Measurements from ENCODE around the gene SIRPB1. TPM values are rescaled to one million over a fixed set of nuclear protein-coding genes. Genes with fewer than 3 reads are reported as not detected.
A peak's percentile ranks its signal among the peaks of the same experiment; 100 is the strongest.

SIRPB1 gene
- total RNA-seq, 1 experiment from 2014 or later, result 2.4 TPM

GRCh38 chr20:1637226-1637625 is 17.4 kb upstream of the SIRPB1 start:
- H3K27me3 Mint-ChIP-seq (ENCODE audit: insufficient read depth, unreplicated experiment), result no peaks in the 10 kb centered on the region
- intact Hi-C loops (cut with micrococcal nuclease), result no loop called here
- peaks cover 8% of the 10 kb centered on the region for H3K9me3 Mint-ChIP-seq (ENCODE audit: unreplicated experiment)
- no peak for DNase-seq (ENCODE audit: unreplicated experiment)
- BruUV-seq (replicated peaks), result no TSS peak
- no peak overlapping the region for H3K27ac Mint-ChIP-seq (ENCODE audit: low read depth, unreplicated experiment)
- TF ChIP-seq, protein P1, sequence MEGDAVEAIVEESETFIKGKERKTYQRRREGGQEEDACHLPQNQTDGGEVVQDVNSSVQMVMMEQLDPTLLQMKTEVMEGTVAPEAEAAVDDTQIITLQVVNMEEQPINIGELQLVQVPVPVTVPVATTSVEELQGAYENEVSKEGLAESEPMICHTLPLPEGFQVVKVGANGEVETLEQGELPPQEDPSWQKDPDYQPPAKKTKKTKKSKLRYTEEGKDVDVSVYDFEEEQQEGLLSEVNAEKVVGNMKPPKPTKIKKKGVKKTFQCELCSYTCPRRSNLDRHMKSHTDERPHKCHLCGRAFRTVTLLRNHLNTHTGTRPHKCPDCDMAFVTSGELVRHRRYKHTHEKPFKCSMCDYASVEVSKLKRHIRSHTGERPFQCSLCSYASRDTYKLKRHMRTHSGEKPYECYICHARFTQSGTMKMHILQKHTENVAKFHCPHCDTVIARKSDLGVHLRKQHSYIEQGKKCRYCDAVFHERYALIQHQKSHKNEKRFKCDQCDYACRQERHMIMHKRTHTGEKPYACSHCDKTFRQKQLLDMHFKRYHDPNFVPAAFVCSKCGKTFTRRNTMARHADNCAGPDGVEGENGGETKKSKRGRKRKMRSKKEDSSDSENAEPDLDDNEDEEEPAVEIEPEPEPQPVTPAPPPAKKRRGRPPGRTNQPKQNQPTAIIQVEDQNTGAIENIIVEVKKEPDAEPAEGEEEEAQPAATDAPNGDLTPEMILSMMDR (IDR thresholded peaks at IDR 0.05; ENCODE audit: unreplicated experiment), result no peak
- POLR2A ChIA-PET, result interaction anchor here (0.6 kb wide), 1 partner anchor 515 kb away, joined by 3 read pairs; no protein-coding TSS in a partner anchor
- peaks cover 5% of the 10 kb centered on the region for H3K36me3 Mint-ChIP-seq (ENCODE audit: insufficient read depth, unreplicated experiment)
- CTCF ChIA-PET, result no interaction called here
- no peaks in the 10 kb centered on the region for H3K4me1 Mint-ChIP-seq (ENCODE audit: insufficient read depth, unreplicated experiment)
- H3K4me3 Mint-ChIP-seq (ENCODE audit: unreplicated experiment), result no peak overlapping the region

DNA sequence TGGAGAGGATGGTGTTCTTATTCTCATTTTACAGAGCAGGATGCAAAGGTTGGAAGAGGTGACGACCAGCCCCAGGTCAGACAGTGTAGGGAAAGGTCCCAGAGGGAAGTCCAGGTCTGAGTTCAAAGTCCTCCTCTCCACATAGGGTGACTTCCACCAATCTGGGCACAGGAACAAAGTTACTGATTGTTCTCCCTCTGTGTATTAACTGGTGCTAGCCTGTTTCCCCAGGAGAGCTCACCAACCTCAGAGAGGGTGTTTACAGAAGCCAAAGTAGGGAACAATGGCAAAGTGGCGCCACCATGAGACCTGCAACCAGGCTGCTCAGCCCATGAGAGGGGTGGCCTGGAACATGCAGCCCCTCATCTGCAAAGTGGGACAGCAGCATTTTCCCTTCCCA is 16.8 kb upstream of the SIRPB1 start:
- Mint-ChIP-seq H3K27me3 (ENCODE audit: insufficient read depth, unreplicated experiment) (no peaks in the 10 kb centered on the region), H3K4me3 (ENCODE audit: unreplicated experiment) (no peak overlapping the region), H3K36me3 (ENCODE audit: insufficient read depth, unreplicated experiment) (peaks cover 5% of the 10 kb centered on the region), H3K27ac (ENCODE audit: low read depth, unreplicated experiment) (no peak overlapping the region), H3K4me1 (ENCODE audit: insufficient read depth, unreplicated experiment) (peaks cover 4% of the 10 kb centered on the region), H3K9me3 (ENCODE audit: unreplicated experiment) (peaks cover 8% of the 10 kb centered on the region)
- no peak for DNase-seq (ENCODE audit: unreplicated experiment)
- CTCF ChIA-PET, result no interaction called here
- intact Hi-C loops (cut with micrococcal nuclease), result no loop called here
- POLR2A ChIA-PET, result interaction anchor here (0.6 kb wide), 1 partner anchor 1200 kb away, joined by 3 read pairs; no protein-coding TSS in a partner anchor
- TF ChIP-seq, protein P1 (IDR thresholded peaks at IDR 0.05; ENCODE audit: unreplicated experiment), result no peak
- no TSS peak for BruUV-seq (replicated peaks)

- Mint-ChIP-seq H3K27me3 (ENCODE audit: insufficient read depth, unreplicated experiment) (no peaks in the 10 kb centered on the region), H3K4me1 (ENCODE audit: insufficient read depth, unreplicated experiment) (peaks cover 8% of the 10 kb centered on the region), H3K4me3 (ENCODE audit: unreplicated experiment) (no peak overlapping the region), H3K9me3 (ENCODE audit: unreplicated experiment) (peaks cover 7% of the 10 kb centered on the region), H3K27ac (ENCODE audit: low read depth, unreplicated experiment) (no peak overlapping the region), H3K36me3 (ENCODE audit: insufficient read depth, unreplicated experiment) (peaks cover 5% of the 10 kb centered on the region)
- CTCF ChIA-PET, result interaction anchor here (0.6 kb wide), 2 partner anchors 67 to 68 kb away, joined by 3 to 5 read pairs; no protein-coding TSS in a partner anchor
- BruUV-seq (replicated peaks), result no TSS peak
- POLR2A ChIA-PET, result no interaction called here
- TF ChIP-seq, protein P1 (IDR thresholded peaks at IDR 0.05; ENCODE audit: unreplicated experiment), result no peak
- no peak for DNase-seq (ENCODE audit: unreplicated experiment)
- intact Hi-C loops (cut with micrococcal nuclease), result no loop called here
These were observed 15.6 kb upstream of the SIRPB1 start for GRCh38 chr20:1635291-1635979.

- TF ChIP-seq, protein P1 (IDR thresholded peaks at IDR 0.05; ENCODE audit: unreplicated experiment), result no peak
- H3K4me1 Mint-ChIP-seq (ENCODE audit: insufficient read depth, unreplicated experiment), result peaks cover 8% of the 10 kb centered on the region
- H3K27ac Mint-ChIP-seq (ENCODE audit: low read depth, unreplicated experiment), result no peak overlapping the region
- ChIA-PET CTCF (no interaction called here), POLR2A (no interaction called here)
- H3K36me3 Mint-ChIP-seq (ENCODE audit: insufficient read depth, unreplicated experiment), result peaks cover 5% of the 10 kb centered on the region
- no peaks in the 10 kb centered on the region for H3K27me3 Mint-ChIP-seq (ENCODE audit: insufficient read depth, unreplicated experiment)
- intact Hi-C loops (cut with micrococcal nuclease), result no loop called here
- H3K9me3 Mint-ChIP-seq (ENCODE audit: unreplicated experiment), result no peaks in the 10 kb centered on the region
- DNase-seq (ENCODE audit: unreplicated experiment), result peak; percentile 27
- H3K4me3 Mint-ChIP-seq (ENCODE audit: unreplicated experiment), result no peak overlapping the region
- BruUV-seq (replicated peaks), result no TSS peak
These were observed 13.7 kb upstream of the SIRPB1 start for GRCh38 chr20:1633535-1633934.

Measured in MCF 10A (cell line).